Measurements from ENCODE around the gene NAALADL2. TPM values are rescaled to one million over a fixed set of nuclear protein-coding genes. Genes with fewer than 3 reads are reported as not detected.

Gene NAALADL2
- total RNA-seq, 1 donor from 2014 or later = 9.9 TPM

DNA sequence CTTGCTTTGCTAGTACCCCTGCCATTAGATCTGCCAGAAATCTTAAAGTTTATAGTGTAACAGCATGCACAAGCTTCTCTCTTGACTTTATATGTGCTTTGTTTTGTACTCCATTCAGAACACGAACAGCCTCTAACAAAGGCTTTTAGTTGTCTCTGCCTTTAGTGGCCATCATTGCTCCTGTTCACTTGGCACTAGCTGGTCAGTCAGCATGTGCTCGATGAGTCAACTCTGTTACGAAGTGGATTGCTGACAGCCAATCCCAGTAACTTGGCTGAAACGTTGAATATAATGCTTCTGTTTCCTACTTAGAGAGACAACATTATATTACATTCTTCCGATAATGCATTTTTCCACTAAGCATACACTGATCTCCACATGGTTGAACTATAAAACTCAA lies 349.2 kb downstream of the NAALADL2 start:
- no peak overlapping the region for H3K4me3 Mint-ChIP-seq
- no peak overlapping the region for H3K27ac Mint-ChIP-seq
- peaks cover 12% of the 10 kb centered on the region for H3K9me3 Mint-ChIP-seq
- no peaks in the 10 kb centered on the region for H3K4me1 Mint-ChIP-seq (ENCODE audit: unreplicated experiment)
- H3K27me3 Mint-ChIP-seq = peaks cover 2% of the 10 kb centered on the region
- TF ChIP-seq, protein P1, sequence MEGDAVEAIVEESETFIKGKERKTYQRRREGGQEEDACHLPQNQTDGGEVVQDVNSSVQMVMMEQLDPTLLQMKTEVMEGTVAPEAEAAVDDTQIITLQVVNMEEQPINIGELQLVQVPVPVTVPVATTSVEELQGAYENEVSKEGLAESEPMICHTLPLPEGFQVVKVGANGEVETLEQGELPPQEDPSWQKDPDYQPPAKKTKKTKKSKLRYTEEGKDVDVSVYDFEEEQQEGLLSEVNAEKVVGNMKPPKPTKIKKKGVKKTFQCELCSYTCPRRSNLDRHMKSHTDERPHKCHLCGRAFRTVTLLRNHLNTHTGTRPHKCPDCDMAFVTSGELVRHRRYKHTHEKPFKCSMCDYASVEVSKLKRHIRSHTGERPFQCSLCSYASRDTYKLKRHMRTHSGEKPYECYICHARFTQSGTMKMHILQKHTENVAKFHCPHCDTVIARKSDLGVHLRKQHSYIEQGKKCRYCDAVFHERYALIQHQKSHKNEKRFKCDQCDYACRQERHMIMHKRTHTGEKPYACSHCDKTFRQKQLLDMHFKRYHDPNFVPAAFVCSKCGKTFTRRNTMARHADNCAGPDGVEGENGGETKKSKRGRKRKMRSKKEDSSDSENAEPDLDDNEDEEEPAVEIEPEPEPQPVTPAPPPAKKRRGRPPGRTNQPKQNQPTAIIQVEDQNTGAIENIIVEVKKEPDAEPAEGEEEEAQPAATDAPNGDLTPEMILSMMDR (conservative IDR thresholded peaks at IDR 0.05) = no peak
- peaks cover 3% of the 10 kb centered on the region for H3K36me3 Mint-ChIP-seq
- no peak for DNase-seq (ENCODE audit: extremely low spot score, unreplicated experiment)

DNA sequence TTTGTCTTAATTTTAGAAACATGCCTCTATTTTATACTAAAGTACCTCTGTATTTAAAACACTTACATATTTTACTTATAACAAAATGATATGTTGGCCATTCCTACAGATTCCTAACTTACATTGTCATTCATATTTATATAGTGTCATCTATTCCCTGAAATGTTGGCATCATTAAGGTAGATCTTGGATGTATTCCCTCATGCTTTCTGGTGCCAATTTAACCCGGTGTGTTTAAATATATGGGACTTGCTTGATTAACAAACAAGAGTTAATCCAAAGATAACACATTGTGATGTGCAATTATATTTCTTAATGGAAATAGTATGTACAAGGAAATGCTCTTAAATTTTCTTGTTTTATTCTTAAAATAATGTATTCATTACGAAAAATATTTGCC lies 352.3 kb downstream of the NAALADL2 start:
- TF ChIP-seq, protein P1 (conservative IDR thresholded peaks at IDR 0.05) = no peak
- H3K27me3 Mint-ChIP-seq = peaks cover 10% of the 10 kb centered on the region
- no peaks in the 10 kb centered on the region for H3K36me3 Mint-ChIP-seq

DNA sequence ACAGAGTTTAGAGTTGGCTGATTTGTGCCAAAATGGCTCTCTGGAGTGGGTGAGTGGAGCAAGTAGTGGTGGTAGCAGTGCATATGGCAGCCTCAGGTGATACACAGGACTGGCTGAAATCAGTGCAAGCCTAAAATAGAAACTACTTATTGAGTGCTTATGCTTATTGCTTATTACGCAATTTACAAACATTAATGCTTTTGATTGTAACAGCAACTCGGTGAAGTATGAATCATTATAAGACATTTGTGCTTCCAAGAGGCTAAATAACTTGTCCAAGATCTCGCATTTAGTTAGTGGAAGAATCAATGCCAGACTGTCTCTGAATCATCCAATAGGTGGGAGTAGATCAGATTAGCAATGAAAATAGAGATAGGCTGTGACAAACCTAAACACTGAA lies 353.8 kb downstream of the NAALADL2 start:
- TF ChIP-seq, protein P1 (conservative IDR thresholded peaks at IDR 0.05) = no peak
- peaks cover 13% of the 10 kb centered on the region for H3K27me3 Mint-ChIP-seq
- H3K4me1 Mint-ChIP-seq (ENCODE audit: unreplicated experiment) = no peaks in the 10 kb centered on the region
- DNase-seq (ENCODE audit: extremely low spot score, unreplicated experiment) = no peak
- no peak overlapping the region for H3K4me3 Mint-ChIP-seq
- no peak overlapping the region for H3K27ac Mint-ChIP-seq
- no peaks in the 10 kb centered on the region for H3K9me3 Mint-ChIP-seq
- no peaks in the 10 kb centered on the region for H3K36me3 Mint-ChIP-seq

More for the DNA sequence above, 352.3 kb downstream of the NAALADL2 start:
- no peak overlapping the region for H3K4me3 Mint-ChIP-seq
- no peaks in the 10 kb centered on the region for H3K4me1 Mint-ChIP-seq (ENCODE audit: unreplicated experiment)
- no peak overlapping the region for H3K27ac Mint-ChIP-seq
- DNase-seq (ENCODE audit: extremely low spot score, unreplicated experiment) = no peak
- no peaks in the 10 kb centered on the region for H3K9me3 Mint-ChIP-seq

DNA sequence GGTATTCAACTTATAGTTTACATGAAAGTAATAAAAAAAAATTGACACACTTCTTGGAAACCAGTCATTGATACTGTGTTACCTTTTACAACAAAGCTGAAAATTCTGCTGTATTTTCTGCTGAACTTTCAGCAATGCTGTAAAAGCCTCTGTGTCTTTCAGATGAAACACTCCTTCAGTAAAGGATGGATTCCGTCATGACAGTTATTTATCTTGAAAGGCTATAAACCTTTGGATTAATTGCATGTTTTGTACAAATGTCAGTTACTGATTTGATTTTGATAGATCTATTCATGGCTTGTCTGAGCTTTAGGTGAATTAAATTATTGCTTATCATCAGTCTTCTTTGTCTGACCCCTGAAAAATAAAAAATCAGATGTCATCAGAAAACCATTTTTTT lies 355.1 kb downstream of the NAALADL2 start:
- H3K36me3 Mint-ChIP-seq = no peaks in the 10 kb centered on the region
- TF ChIP-seq, protein P1 (conservative IDR thresholded peaks at IDR 0.05) = no peak

DNA sequence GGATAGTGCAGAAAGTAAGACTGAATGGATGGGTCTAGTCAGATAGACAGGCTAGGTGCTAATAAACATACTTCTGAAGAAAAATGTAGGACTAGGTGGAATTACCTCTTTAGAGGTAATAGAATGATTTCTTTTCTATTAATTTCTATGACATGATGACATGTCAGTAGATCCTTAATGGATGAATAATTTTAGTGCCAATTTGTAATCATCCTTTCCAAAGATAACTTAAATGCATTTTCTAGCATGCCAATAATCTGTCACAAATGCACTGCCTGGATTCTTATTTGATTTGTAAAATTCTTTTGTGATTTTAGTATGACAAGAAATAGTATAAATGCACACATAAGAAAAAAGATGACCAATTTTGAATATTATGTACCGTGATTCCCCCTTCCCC lies 356.7 kb downstream of the NAALADL2 start:
- TF ChIP-seq, protein P1 (conservative IDR thresholded peaks at IDR 0.05) = no peak
- Mint-ChIP-seq H3K4me3 (no peak overlapping the region), H3K36me3 (no peaks in the 10 kb centered on the region)

More for the DNA sequence above, 355.1 kb downstream of the NAALADL2 start:
- Mint-ChIP-seq H3K27me3 (peaks cover 11% of the 10 kb centered on the region), H3K4me3 (no peak overlapping the region), H3K27ac (no peak overlapping the region), H3K4me1 (ENCODE audit: unreplicated experiment) (no peaks in the 10 kb centered on the region), H3K9me3 (no peaks in the 10 kb centered on the region)
- no peak for DNase-seq (ENCODE audit: extremely low spot score, unreplicated experiment)

DNA sequence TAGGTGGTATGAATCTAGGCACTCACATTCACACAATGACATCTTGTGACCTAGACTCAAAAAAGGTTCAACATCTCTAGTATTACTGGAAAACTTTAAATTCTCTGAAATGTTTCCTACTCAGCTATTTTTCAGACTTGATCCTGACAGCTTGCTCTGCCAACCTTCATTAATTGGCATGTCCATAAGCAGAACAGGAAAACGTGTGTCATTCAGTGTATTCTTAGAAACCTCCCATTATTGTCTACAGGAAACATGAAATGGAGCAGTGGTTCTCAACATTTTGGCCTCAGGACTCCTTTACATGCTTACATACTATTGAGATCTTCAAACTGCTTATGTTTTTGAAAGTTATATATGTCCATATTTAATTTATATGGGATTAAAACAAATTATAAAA lies 363.2 kb downstream of the NAALADL2 start:
- no peak for DNase-seq (ENCODE audit: extremely low spot score, unreplicated experiment)
- Mint-ChIP-seq H3K27ac (no peak overlapping the region), H3K4me1 (ENCODE audit: unreplicated experiment) (no peaks in the 10 kb centered on the region), H3K4me3 (no peak overlapping the region), H3K36me3 (no peaks in the 10 kb centered on the region), H3K9me3 (no peaks in the 10 kb centered on the region), H3K27me3 (peaks cover 5% of the 10 kb centered on the region)
- TF ChIP-seq, protein P1 (conservative IDR thresholded peaks at IDR 0.05) = no peak

More for the DNA sequence above, 356.7 kb downstream of the NAALADL2 start:
- Mint-ChIP-seq H3K4me1 (ENCODE audit: unreplicated experiment) (no peaks in the 10 kb centered on the region), H3K9me3 (no peaks in the 10 kb centered on the region), H3K27me3 (peaks cover 11% of the 10 kb centered on the region), H3K27ac (no peak overlapping the region)
- DNase-seq (ENCODE audit: extremely low spot score, unreplicated experiment) = no peak

Data from type B pancreatic cell (in vitro differentiated cells).